HG02885 (cell line): Measurements from ENCODE around the gene ATP7B.
A peak's percentile ranks its signal among the peaks of the same experiment; 100 is the strongest.
"Not testable (repeated sequence)": the region's sequence is repeated elsewhere in the genome, so short reads cannot be mapped to it uniquely, and the experiment has no call there.

Experiments
- ATAC-seq: cut with Tn5 transposase; IDR thresholded peaks from one replicate; pipeline ENCODE4 v1.9.1; 2021; ENCODE audit warnings: mild to moderate bottlenecking; ENCODE audit not compliant: unreplicated experiment, poor library complexity

ATP7B gene

GRCh38 chr13:52009946-52010345 lies 1.3 kb downstream of the ATP7B start:
- no peak for ATAC-seq

- ATAC-seq = no peak
Observed at GRCh38 chr13:52006523-52007245, 4.6 kb downstream of the ATP7B start.

GRCh38 chr13:52005841-52006522 lies 5.3 kb downstream of the ATP7B start:
- ATAC-seq = no peak

GRCh38 chr13:52004511-52005170 lies 6.6 kb downstream of the ATP7B start:
- ATAC-seq = no peak

GRCh38 chr13:52003541-52003940 lies 7.7 kb downstream of the ATP7B start:
- no peak for ATAC-seq

- ATAC-seq = no peak
Observed at GRCh38 chr13:52002361-52002760, 8.9 kb downstream of the ATP7B start.

GRCh38 chr13:52001120-52001731 lies 10.0 kb downstream of the ATP7B start:
- peak; percentile 88 for ATAC-seq

- no peak for ATAC-seq
Observed at GRCh38 chr13:51999921-52000320, 11.3 kb downstream of the ATP7B start.

GRCh38 chr13:51999510-51999911 lies 11.7 kb downstream of the ATP7B start:
- no peak for ATAC-seq

GRCh38 chr13:51998723-51999509 lies 12.3 kb downstream of the ATP7B start:
- no peak for ATAC-seq

GRCh38 chr13:51997641-51998330 lies 13.5 kb downstream of the ATP7B start:
- no peak for ATAC-seq

- no peak for ATAC-seq
Observed at GRCh38 chr13:51997186-51997585, 14.1 kb downstream of the ATP7B start.

GRCh38 chr13:51996641-51997040 lies 14.6 kb downstream of the ATP7B start:
- no peak for ATAC-seq

- ATAC-seq = no peak
Observed at GRCh38 chr13:51995677-51996551, 15.3 kb downstream of the ATP7B start.

- no peak for ATAC-seq
Observed at GRCh38 chr13:51993713-51994112, 17.5 kb downstream of the ATP7B start.

- no peak for ATAC-seq
Observed at GRCh38 chr13:51988988-51989618, 22.1 kb downstream of the ATP7B start.

GRCh38 chr13:51984904-51985303 lies 26.3 kb downstream of the ATP7B start:
- ATAC-seq = not testable (repeated sequence)

GRCh38 chr13:51983292-51983691 lies 28.0 kb downstream of the ATP7B start:
- not testable (repeated sequence) for ATAC-seq
